SK-N-SH treated with all-trans-retinoic acid at 6 μM for 48 hours (cell line): ENCODE results near the gene RASA3.
"Not testable (repeated sequence)": the region's sequence is repeated elsewhere in the genome, so short reads cannot be mapped to it uniquely, and the experiment has no call there.

ENCODE experiments used
- ARNTL ChIP-seq: fragments of 450-650 bp; formaldehyde crosslinking; IDR thresholded peaks from 2 replicates; pipeline ENCODE4 v1.5.0; 2020; ENCODE audit warnings: low read depth, mild to moderate bottlenecking, moderate library complexity, borderline replicate concordance
- BACH2 ChIP-seq: fragments of 250-450 bp; sonication (Bioruptor Pico); IDR thresholded peaks from 2 replicates; pipeline ENCODE4 v1.9.0; 2021; ENCODE audit warnings: mild to moderate bottlenecking, borderline replicate concordance
- CSRNP3 ChIP-seq: fragments of 250-450 bp; sonication (Bioruptor Pico); IDR thresholded peaks from 2 replicates; pipeline ENCODE4 v1.5.1; 2021; ENCODE audit warnings: mild to moderate bottlenecking, moderate library complexity
- ESRRG ChIP-seq: fragments of 250-450 bp; sonication (Bioruptor Pico); IDR thresholded peaks from 2 replicates; pipeline ENCODE4 v1.6.1; 2021; ENCODE audit warnings: mild to moderate bottlenecking
- OSR1 ChIP-seq: fragments of 250-450 bp; sonication (Bioruptor Pico); IDR thresholded peaks from 2 replicates; pipeline ENCODE4 v1.8.0; 2022; ENCODE audit warnings: moderate library complexity, mild to moderate bottlenecking, inconsistent platforms
- PATZ1 ChIP-seq: fragments of 250-450 bp; sonication (Bioruptor Pico); IDR thresholded peaks from 2 replicates; pipeline ENCODE4 v1.8.0; 2020; ENCODE audit warnings: mild to moderate bottlenecking, moderate library complexity, borderline replicate concordance
- POU6F1 ChIP-seq: fragments of 250-450 bp; sonication (Bioruptor Pico); IDR thresholded peaks from 2 replicates; pipeline ENCODE4 v1.8.0; 2021; ENCODE audit warnings: low read depth, mild to moderate bottlenecking, moderate library complexity, borderline replicate concordance
- PPARA ChIP-seq: fragments of 250-450 bp; sonication (Bioruptor Pico); IDR thresholded peaks from 2 replicates; pipeline ENCODE4 v1.5.0; 2020; ENCODE audit warnings: mild to moderate bottlenecking, borderline replicate concordance
- SNAI2 ChIP-seq: fragments of 250-450 bp; sonication (Bioruptor Pico); IDR thresholded peaks from 2 replicates; pipeline ENCODE4 v1.5.0; 2020; ENCODE audit warnings: mild to moderate bottlenecking, moderate library complexity
- TOX ChIP-seq: fragments of 250-450 bp; sonication (Bioruptor Pico); IDR thresholded peaks from 2 replicates; pipeline ENCODE4 v1.8.0; 2021; ENCODE audit warnings: mild to moderate bottlenecking, moderate library complexity, borderline replicate concordance
- ZFP3 ChIP-seq: fragments of 250-450 bp; sonication (Bioruptor Pico); IDR thresholded peaks from 2 replicates; pipeline ENCODE4 v1.5.0; 2020; ENCODE audit warnings: mild to moderate bottlenecking, moderate library complexity
- ZFP30 ChIP-seq: fragments of 450-650 bp; formaldehyde crosslinking; IDR thresholded peaks from 2 replicates; pipeline ENCODE4 v1.5.0; 2022; ENCODE audit warnings: mild to moderate bottlenecking, moderate library complexity
- ZNF565 ChIP-seq: fragments of 450-650 bp; formaldehyde crosslinking; conservative IDR thresholded peaks from 2 replicates; pipeline ENCODE4 v1.5.0; 2020; ENCODE audit warnings: low read depth, mild to moderate bottlenecking, moderate library complexity
- ZNF8 ChIP-seq: fragments of 450-650 bp; formaldehyde crosslinking; IDR thresholded peaks from 2 replicates; pipeline ENCODE4 v1.5.0; 2020; ENCODE audit warnings: mild to moderate bottlenecking, moderate library complexity

- not testable (repeated sequence) for TF ChIP-seq ZNF8; BACH2; ARNTL (CRISPR knock-in tag); CSRNP3 (CRISPR knock-in tag); ESRRG (CRISPR knock-in tag); PPARA; TOX; ZFP30 (CRISPR knock-in tag); SNAI2 (CRISPR knock-in tag); ZFP3 (CRISPR knock-in tag); ZNF565 (CRISPR knock-in tag); POU6F1 (CRISPR knock-in tag); OSR1; PATZ1
These were observed 21.6 kb downstream of the RASA3 start for GRCh38 chr13:114110830-114111189.
